ENCODE data around the gene FANCM. TPM values are rescaled to one million over a fixed set of nuclear protein-coding genes. Genes with fewer than 3 reads are reported as not detected.
A peak's percentile ranks its signal among the peaks of the same experiment; 100 is the strongest.

FANCM gene
- total and polyA plus RNA-seq, 9 of the 15 experiments (the other 6 are each of a cell fraction or from before 2014, with no cell fraction given) = 5.1 to 14.4 (median 6.2) TPM

DNA sequence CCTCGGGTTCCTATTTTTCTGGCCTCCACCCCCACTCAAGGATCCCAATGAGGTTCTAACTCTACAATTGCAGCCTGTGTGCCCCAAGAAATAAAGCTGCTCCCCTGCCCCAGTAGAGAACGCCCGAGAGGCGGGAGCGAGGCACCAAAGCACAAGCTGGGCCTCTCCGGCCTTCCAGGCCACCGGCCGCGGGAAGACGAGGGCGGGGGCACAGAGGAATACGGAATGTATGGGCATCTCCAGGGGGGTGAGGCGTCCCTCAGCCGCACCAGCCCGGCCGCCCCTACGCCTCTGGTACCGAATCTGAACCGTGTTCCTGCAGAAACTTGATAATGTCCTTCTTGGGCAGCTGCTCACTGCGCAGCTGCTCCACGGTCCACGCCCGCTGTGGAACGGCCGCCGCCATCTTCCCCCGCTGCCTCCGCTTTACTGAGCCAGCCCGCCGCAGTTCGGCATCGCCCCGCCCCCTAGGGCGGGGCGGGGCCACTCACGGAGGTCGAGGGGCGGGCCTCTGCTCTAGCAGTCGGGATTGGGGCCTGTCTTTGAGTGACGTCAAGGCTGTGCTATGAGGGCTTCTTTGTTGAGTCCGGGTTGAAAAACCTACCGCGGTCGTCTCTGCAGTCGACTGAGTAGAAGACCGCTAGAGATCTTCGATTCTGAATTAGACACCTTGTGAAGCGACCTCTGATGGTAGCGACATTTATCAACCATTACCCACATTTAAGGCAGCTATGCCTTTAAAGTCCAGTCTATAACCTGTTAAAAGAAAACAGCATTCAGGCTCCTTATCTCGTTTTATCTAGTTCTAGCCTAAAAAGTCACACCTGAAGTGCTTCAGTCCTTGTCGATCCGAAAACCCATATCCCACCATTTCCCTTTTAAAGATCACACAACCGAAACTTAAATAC lies 1.4 kb upstream of the FANCM start, which contains the start of gene FKBP3 (continued):
- TF ChIP-seq REST (IDR thresholded peaks at IDR 0.05; ENCODE audit: borderline replicate concordance) = no peak
- no peak for TF ChIP-seq REST (CRISPR knock-in tag; IDR thresholded peaks at IDR 0.05; ENCODE audit: low read depth)
- TF ChIP-seq HBP1 (CRISPR knock-in tag; IDR thresholded peaks at IDR 0.05) = no peak
- TF ChIP-seq SUPT5H (IDR thresholded peaks at IDR 0.05) = peak; percentile 77
- TF ChIP-seq SNAPC5 (CRISPR knock-in tag; IDR thresholded peaks at IDR 0.05) = no peak
- TF ChIP-seq SRSF1 (IDR thresholded peaks at IDR 0.05; ENCODE audit: low read depth, low read length) = no peak
- 0 out of 2 replicates have a peak, but pooled peaks have one; percentile 14 for TF ChIP-seq NFIC (IDR thresholded peaks at IDR 0.05)
- no peak for TF ChIP-seq RAD51 (IDR thresholded peaks at IDR 0.05; ENCODE audit: borderline replicate concordance, low read depth)
- TF ChIP-seq FOXM1 (IDR thresholded peaks at IDR 0.05; ENCODE audit: low read depth) = peak; percentile 82
- TF ChIP-seq FOXM1 (CRISPR knock-in tag; IDR thresholded peaks at IDR 0.05; ENCODE audit: low read depth) = 0 out of 2 replicates have a peak, but pooled peaks have one; percentile 35
- no peak for TF ChIP-seq ETV5 (CRISPR knock-in tag; IDR thresholded peaks at IDR 0.05; ENCODE audit: low read depth)
- peak; percentile 90 for TF ChIP-seq KDM5B (IDR thresholded peaks at IDR 0.05; ENCODE audit: insufficient replicate concordance, low read depth, low read length)
- TF ChIP-seq RBBP5 (IDR thresholded peaks at IDR 0.05; ENCODE audit: borderline replicate concordance, insufficient read depth, low read length, poor library complexity, severe bottlenecking) = peak; percentile 70
- TF ChIP-seq ZNF76 (CRISPR knock-in tag; IDR thresholded peaks at IDR 0.05; ENCODE audit: borderline replicate concordance) = no peak
